Measurements from ENCODE around the gene MBL2.
A peak's percentile ranks its signal among the peaks of the same experiment; 100 is the strongest.

The MBL2 gene

DNA sequence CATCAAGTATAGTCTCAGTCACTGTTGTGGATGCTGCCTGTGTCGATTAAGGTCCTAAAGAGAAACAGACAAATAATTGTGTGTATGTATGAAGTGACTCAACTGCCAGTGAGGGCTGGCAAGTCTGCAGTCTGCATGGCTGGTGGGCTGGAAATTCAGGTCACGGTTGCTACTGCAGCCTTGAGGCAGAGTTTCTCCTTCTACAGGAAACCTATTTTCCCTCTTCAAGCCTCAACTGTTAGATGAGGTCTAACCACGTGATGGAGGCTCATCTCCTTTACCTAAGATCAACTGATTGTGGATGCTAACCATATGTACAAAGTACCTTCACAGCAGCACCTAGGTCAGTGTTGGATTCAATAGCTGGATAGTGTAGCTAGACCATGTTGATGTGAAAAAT, 29.9 kb downstream of the MBL2 start:
- Histone ChIP-seq H3K36me3 (no peaks in the 10 kb centered on the region), H3K27me3 (ENCODE audit: insufficient read depth, low read depth, severe bottlenecking) (no peaks in the 10 kb centered on the region), H3K4me3 (ENCODE audit: low read depth, low read length) (no peak overlapping the region), H3K9me3 (ENCODE audit: severe bottlenecking) (no peaks in the 10 kb centered on the region), H3K27ac (no peak overlapping the region)
- DNase-seq = no peak
- no peak for TF ChIP-seq CTCF (IDR thresholded peaks at IDR 0.05; ENCODE audit: low read depth, low read length)

GRCh38 chr10:52741851-52742250, 30.7 kb downstream of the MBL2 start:
- no peak for DNase-seq
- TF ChIP-seq CTCF (IDR thresholded peaks at IDR 0.05; ENCODE audit: low read depth, low read length) = no peak
- Histone ChIP-seq H3K4me3 (ENCODE audit: low read depth, low read length) (no peak overlapping the region), H3K9me3 (ENCODE audit: severe bottlenecking) (no peaks in the 10 kb centered on the region), H3K36me3 (no peaks in the 10 kb centered on the region), H3K27me3 (ENCODE audit: insufficient read depth, low read depth, severe bottlenecking) (no peaks in the 10 kb centered on the region), H3K27ac (no peak overlapping the region)

GRCh38 chr10:52740913-52741675, 31.5 kb downstream of the MBL2 start:
- Histone ChIP-seq H3K9me3 (ENCODE audit: severe bottlenecking) (no peaks in the 10 kb centered on the region), H3K4me3 (ENCODE audit: low read depth, low read length) (no peak overlapping the region), H3K27ac (no peak overlapping the region), H3K27me3 (ENCODE audit: insufficient read depth, low read depth, severe bottlenecking) (no peaks in the 10 kb centered on the region), H3K36me3 (no peaks in the 10 kb centered on the region)
- peak; percentile 28 for DNase-seq
- peak; percentile 65 for TF ChIP-seq CTCF (IDR thresholded peaks at IDR 0.05; ENCODE audit: low read depth, low read length)

DNA sequence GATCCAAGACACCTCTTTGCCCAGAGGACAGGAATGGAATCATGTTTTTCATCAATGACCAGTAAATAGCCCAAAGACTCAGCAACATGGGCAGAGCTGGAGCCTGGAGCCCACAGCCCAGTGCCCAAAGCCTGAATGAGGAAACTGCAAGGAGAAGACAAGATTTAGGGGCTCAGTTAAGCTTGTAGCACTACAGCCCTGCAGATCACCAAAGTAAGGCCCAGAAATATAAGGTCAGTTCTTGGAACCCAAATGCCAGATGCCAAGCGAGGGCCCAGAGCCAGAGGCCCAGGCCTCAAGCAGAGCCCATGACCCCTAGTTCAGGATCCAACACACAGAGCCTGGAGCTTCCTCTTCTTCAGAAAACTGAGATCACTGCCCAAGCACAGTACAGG, 32.4 kb downstream of the MBL2 start:
- no peak for DNase-seq
- H3K27me3 ChIP-seq (ENCODE audit: insufficient read depth, low read depth, severe bottlenecking) = no peaks in the 10 kb centered on the region
- no peak overlapping the region for H3K27ac ChIP-seq
- H3K36me3 ChIP-seq = no peaks in the 10 kb centered on the region
- no peaks in the 10 kb centered on the region for H3K9me3 ChIP-seq (ENCODE audit: severe bottlenecking)
- no peak overlapping the region for H3K4me3 ChIP-seq (ENCODE audit: low read depth, low read length)
- no peak for TF ChIP-seq CTCF (IDR thresholded peaks at IDR 0.05; ENCODE audit: low read depth, low read length)

- DNase-seq = no peak
- no peak for TF ChIP-seq CTCF (IDR thresholded peaks at IDR 0.05; ENCODE audit: low read depth, low read length)
- no peaks in the 10 kb centered on the region for H3K9me3 ChIP-seq (ENCODE audit: severe bottlenecking)
These were observed 33.0 kb downstream of the MBL2 start for GRCh38 chr10:52739380-52740154.

More at GRCh38 chr10:52739380-52740154, 33.0 kb downstream of the MBL2 start:
- Histone ChIP-seq H3K27me3 (ENCODE audit: insufficient read depth, low read depth, severe bottlenecking) (no peaks in the 10 kb centered on the region), H3K27ac (no peak overlapping the region), H3K36me3 (no peaks in the 10 kb centered on the region), H3K4me3 (ENCODE audit: low read depth, low read length) (no peak overlapping the region)

Data from WERI-Rb-1 (cell line).